Measurements from ENCODE around the gene CHST5. TPM values are rescaled to one million over a fixed set of nuclear protein-coding genes. Genes with fewer than 3 reads are reported as not detected.

The CHST5 gene
- total and polyA plus RNA-seq, 2 donors (not counting 3 experiments of a cell fraction or from before 2014, with no cell fraction given): 0.23 to 0.29 TPM

DNA sequence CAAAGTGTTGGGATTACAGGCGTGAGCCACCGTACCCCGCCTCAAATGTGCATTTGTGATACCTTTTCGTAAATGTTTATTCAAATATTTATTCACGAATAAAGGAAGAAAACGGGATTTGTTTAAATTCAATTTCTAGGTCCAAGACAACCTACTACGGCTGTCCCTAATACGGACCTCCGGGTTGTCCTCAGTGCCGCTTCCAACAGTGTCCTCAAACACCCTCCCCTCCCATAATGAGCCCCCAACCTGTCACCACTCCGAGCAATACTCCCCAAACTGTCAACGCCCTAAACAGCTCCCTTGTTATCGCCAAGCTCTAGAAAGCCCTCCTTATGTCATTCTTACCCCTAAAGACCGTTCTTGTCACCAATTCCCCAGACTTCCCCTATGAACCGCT lies 29.7 kb upstream of the CHST5 start:
- CTCF ChIA-PET: interaction anchor here (1.0 to 4.1 kb wide), 5 partner anchors 10 to 366 kb away, joined by 3 to 17 read pairs (median 4); no protein-coding TSS in a partner anchor
- DNase-seq (ENCODE audit: low read depth, low spot score): no peak
- H3K4me3 ChIP-seq (replicated peaks in 1 of 3; ENCODE audit: insufficient read depth in 1 of 3, low read depth in 1 of 3, low read length in 3 of 3): peak overlapping the region; percentile 48 to 83 (median 79)
- peaks cover 13% of the 10 kb centered on the region for H3K79me2 ChIP-seq (ENCODE audit: control insufficient read depth, insufficient read depth, low read length)
- POLR2A ChIA-PET: interaction anchor here (0.5 kb wide), 1 partner anchor 12 kb away, joined by 4 read pairs; no protein-coding TSS in a partner anchor
- TF ChIP-seq MYC (IDR thresholded peaks at IDR 0.05; ENCODE audit: low read depth, low read length) (no peak), GATA2 (IDR thresholded peaks at IDR 0.05; ENCODE audit: insufficient read depth, insufficient read length, low read depth, low read length) (no peak), POLR2AphosphoS5 (IDR thresholded peaks at IDR 0.05; ENCODE audit: insufficient read depth, low read depth, low read length) (no peak), EZH2 (IDR thresholded peaks at IDR 0.05; ENCODE audit: borderline replicate concordance, low read depth, low read length, severe bottlenecking) (no peak), FOS (IDR thresholded peaks at IDR 0.05; ENCODE audit: borderline replicate concordance, insufficient read depth, low read length) (no peak), CTCF (IDR thresholded peaks at IDR 0.05; ENCODE audit: extremely low read depth in 1 of 2, insufficient read depth in 1 of 2, low read depth in 1 of 2, low read length in 2 of 2) (no peak), JUN (IDR thresholded peaks at IDR 0.05; ENCODE audit: borderline replicate concordance, insufficient read depth, insufficient read length, low read depth) (no peak)
- H4K20me1 ChIP-seq (replicated peaks; ENCODE audit: control insufficient read depth, extremely low read depth, insufficient read depth, low read length): no peaks in the 10 kb centered on the region
- no TSS peak for BruUV-seq (replicated peaks)
- intact Hi-C loops (cut with micrococcal nuclease): loop anchor here (1.0 to 5.0 kb wide), 5 partner anchors 9 to 197 kb away; partner anchors contain the start of genes ADAT1, KARS1, TERF2IP and TMEM231
- no peak overlapping the region for H3K27ac ChIP-seq (ENCODE audit: insufficient read depth, low read depth, low read length)
- peaks cover 9% of the 10 kb centered on the region for H3K4me1 ChIP-seq (ENCODE audit: control insufficient read depth, extremely low read depth, insufficient read depth, low read length)
- H2AFZ ChIP-seq (ENCODE audit: low read depth, low read length): peak overlapping the region; percentile 91
- H3K4me2 ChIP-seq (ENCODE audit: insufficient read depth, low read length): peak overlapping the region; percentile 77
- no peaks in the 10 kb centered on the region for H3K9me1 ChIP-seq (replicated peaks; ENCODE audit: control insufficient read depth, extremely low read depth, insufficient read depth, low read length)
- dilution Hi-C loops (cut with MboI; ENCODE audit: extremely low pct_ligation_motif_present, low sequenced_read_pairs): no loop called here
- peaks cover 14 to 18% of the 10 kb centered on the region in 2 experiments for H3K36me3 ChIP-seq (ENCODE audit: control insufficient read depth in 2 of 2, extremely low read depth in 1 of 2, insufficient read depth in 2 of 2, low read length in 2 of 2)
- H3K9ac ChIP-seq (replicated peaks; ENCODE audit: extremely low read depth, insufficient read depth, low read length): peak overlapping the region; percentile 58
- H3K9me3 ChIP-seq (replicated peaks; ENCODE audit: control insufficient read depth, insufficient read depth, low read length): no peaks in the 10 kb centered on the region
- peaks cover 7 to 26% of the 10 kb centered on the region in 2 experiments for H3K27me3 ChIP-seq (ENCODE audit: control insufficient read depth in 2 of 2, insufficient read depth in 2 of 2, low read length in 2 of 2)
- FAIRE-seq: no peak
